SKM-1 (cell line): ENCODE results near the gene YAF2.
"Not testable (repeated sequence)": the region's sequence is repeated elsewhere in the genome, so short reads cannot be mapped to it uniquely, and the experiment has no call there.

Source experiments
- DNase-seq: peaks from one replicate; lab custom pipeline; 2025; ENCODE audit not compliant: unreplicated experiment; lab: John Stamatoyannopoulos, UW

Gene YAF2

DNA sequence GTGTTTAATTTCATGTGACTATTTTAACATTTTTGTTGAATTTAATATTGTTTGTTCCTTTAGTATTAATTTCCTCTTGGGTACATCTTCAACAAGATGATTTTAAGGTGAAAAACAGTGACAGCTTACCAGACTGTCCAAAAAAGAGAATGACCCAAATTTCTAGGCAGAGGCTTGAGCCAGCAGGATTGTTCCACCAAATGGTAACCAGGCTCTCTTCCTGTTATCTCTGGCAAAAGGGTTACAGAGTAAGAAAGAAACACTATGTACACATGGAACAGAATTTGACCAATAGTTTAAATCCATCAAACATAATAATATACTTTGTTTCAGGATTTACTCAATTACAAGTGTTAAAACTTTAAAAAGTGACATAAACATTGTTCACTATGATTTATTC, 39.0 kb downstream of the YAF2 start:
- DNase-seq, result no peak

DNA sequence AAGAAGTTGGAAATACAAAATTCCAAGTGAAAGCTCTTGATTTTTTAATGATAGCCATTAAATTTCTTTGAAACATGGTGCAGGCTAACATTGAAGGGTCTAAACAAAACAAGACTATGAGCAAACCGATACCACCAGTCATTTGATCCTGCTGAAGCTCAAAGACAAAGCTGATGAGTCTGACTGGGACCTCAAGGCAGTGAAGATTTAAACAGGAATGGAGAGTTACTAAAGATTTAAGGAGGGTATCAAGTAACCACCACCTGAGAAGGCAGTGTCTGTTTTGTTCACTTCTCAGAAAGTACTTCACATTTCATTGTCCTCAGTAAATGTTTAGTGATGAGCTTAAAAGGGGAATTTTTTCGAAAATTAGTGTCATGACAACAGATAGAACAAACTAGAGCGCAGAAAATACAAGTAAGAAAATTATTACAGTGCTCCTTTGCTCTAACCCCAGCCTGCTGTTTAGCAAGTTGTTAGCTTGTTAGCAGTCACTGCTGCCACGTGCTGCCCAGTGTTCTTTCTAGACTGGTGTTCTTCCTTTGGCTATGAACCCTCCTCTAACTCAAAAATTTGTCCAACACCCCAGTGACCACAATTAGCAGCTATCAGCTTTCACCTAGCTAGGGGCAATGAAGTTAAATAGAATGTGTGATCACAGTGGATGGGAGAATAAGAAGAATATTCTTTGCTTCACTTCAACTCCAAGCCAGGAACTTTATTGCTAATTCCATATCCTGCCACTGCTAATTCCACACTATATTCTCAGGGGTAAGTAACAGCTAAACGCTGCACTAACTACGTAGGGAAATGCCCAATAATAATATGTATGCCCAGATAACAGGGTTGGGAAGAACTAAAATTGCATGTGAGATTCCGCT, 41.1 kb downstream of the YAF2 start:
- no peak for DNase-seq

- DNase-seq, result no peak
These were observed 45.4 kb downstream of the YAF2 start for GRCh38 chr12:42192686-42193085.

- no peak for DNase-seq
These were observed 45.8 kb downstream of the YAF2 start for GRCh38 chr12:42192258-42192657.

DNA sequence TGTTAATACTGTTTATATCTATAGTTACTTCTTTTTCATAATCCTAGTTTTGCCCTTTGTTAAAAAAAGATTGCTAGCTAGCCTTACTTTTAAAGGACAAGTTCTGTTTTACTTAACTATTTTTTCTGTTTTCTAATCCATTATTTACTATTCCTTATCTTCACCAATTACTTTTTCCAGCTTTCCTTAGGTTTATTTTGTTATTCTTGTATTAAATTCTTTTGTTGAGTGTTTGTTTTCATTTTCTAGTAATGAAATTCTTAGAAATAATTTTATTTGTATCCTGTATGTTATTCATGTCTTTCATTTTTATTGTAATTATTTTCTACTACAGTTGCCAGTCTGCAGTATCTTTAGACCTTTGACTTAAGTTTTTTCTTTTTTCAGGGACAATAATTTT, 47.7 kb downstream of the YAF2 start:
- DNase-seq, result no peak

GRCh38 chr12:42188275-42188674, 49.8 kb downstream of the YAF2 start:
- DNase-seq, result not testable (repeated sequence)

GRCh38 chr12:42187799-42188198, 50.2 kb downstream of the YAF2 start:
- DNase-seq, result no peak

- DNase-seq, result no peak
These were observed 51.3 kb downstream of the YAF2 start for GRCh38 chr12:42186793-42187192.

DNA sequence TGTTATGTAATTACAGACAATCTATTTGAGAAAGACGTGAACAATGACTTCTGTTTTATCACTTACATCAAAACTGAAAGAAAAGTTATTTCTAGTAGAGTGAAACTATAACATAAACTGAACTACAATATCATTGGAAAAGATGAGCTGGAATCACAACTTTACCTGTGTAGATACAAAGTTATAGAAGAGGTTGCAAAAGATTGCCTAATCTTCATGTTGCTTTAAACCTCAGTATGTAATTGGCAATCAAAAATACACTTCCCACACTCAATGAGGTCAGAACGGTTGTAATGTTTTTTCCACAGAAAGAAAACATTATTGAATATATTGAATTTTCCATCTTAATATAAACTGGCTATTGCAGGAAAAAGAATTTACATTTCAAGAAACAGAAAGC, 55.7 kb downstream of the YAF2 start:
- no peak for DNase-seq

DNA sequence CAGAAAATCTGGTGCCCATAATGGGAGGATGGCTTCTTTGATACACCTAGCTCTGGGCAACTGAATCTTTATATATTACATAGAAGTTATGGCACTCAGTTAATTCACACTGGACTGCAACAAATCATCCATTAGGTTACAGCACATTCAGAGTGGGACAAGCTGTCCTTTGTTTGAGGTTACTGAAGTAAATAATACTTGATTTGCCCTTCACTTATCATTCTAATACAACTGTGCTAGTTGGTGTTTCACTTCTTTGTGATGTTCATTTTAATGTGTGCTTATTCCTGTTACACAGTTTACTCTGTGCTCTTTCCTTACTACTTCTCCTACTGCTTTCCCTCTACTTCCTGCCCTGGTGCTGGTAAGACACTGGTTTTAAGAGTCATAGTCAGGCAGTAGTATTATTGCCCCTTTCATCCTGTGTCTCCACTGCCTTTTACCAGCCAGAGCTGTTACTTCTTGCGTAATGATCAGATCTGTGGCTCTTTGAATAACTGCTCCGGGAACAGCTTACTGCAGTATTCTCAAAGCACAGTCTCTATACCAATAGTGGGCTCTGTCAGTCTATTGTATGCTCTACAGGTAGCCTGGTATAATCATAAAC, 57.0 kb downstream of the YAF2 start:
- DNase-seq, result no peak

DNA sequence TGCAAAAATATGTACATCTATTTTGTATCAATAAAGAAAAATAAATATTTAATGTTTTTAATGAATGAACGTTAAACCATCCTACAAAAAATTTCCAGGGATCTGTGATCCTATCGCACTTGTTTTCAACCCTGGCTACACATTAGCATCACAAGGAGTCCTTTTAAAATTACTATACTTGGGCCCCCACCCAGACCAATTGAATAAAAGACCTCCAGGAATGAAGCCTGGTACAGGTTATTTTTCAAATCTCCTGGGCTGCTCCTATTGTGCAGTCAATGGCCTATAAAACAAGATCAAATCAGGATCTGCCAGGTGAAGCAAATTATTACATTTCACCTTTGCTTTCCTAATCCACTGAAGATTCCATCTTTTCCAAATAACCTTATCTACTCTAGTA, 59.9 kb downstream of the YAF2 start:
- no peak for DNase-seq

DNA sequence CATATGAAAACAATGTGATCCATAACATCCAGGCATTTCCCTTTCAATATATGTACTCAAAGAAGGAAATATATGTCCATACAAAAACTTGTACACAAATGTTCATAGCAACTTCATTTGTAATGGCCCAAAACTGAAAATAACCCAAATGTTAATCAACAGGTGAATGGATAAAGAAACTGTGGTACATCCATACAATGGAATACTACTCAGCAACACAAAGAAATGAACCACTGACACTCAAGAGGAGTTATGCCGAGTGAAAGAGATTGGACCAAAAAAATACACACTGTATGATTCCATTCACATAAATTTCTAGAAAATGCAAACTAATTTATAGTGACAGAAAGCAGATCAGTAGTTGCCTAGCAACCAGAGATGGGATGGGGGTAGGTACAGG, 63.1 kb downstream of the YAF2 start:
- no peak for DNase-seq

- no peak for DNase-seq
These were observed 64.0 kb downstream of the YAF2 start for GRCh38 chr12:42173961-42174521.

DNA sequence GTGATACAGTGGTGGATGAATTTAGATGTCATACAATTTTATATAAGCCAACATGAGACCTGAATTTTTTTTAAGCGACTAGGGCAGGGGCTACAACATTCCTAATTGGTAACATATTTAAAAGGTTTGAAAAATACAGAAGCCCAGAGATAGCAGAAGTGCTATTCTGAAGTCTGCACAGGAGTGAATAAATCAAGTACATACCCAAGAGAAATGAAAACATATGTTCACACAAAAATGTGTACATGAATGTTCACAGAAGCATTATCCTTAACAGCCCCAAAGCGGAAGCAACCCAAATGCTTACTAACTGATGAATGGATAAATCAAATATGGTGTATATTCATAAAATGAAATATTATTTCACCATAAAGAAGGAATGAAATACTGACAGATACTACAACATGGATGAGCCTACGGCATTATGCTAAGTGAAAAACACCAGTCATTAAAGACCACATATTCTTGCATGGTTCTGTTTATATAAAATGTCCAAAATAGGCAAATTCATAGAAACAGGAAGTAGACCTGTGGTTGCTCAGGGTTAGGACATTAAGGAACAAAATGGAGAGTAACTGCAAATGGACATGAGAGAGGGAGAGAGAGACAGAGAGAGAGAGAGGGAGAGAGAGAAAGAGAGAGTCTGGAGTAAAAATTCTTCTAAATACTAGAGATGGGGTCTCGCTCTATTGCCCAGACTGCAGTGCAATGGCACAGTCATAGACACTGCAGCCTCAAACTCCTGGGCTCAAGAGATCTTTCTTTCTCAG, 65.4 kb downstream of the YAF2 start:
- no peak for DNase-seq

GRCh38 chr12:42167711-42168110, 70.3 kb downstream of the YAF2 start:
- DNase-seq, result no peak

DNA sequence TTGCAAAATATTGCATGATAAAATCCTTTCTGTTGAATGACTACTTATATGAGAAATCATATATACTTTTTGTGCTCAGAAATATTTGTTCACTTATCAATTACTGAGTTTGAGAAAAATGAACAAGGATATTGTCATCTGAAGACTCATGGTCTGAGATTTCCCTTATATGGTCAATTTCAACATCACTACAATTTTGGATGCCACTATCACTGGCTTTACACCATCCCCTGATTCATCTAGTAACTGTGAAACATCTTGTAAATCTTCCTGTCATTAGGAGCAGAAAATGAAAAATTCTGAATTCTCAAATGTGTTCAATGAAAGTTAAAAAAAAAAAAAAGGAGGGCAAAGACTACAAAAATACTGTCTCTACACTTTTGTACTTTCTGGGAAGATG, 71.5 kb downstream of the YAF2 start:
- DNase-seq, result no peak

DNA sequence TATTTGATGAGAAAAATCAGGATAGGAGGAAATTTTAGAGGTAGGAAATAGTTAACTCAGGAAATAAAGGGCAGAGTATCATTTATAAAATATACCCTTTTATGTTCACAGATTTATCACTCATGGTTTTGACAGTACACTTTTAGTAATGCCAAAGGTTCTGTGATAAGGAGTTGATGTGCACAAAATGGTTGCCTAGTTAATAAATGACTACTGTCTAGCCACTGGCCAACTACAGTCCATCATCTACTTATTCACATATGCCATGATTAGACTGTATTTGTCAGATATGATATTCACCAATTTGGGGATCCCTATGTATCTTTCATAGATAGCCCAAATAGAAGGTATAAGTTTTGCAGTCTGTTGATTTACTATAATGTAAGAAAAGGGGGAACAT, 74.1 kb downstream of the YAF2 start:
- DNase-seq, result no peak

DNA sequence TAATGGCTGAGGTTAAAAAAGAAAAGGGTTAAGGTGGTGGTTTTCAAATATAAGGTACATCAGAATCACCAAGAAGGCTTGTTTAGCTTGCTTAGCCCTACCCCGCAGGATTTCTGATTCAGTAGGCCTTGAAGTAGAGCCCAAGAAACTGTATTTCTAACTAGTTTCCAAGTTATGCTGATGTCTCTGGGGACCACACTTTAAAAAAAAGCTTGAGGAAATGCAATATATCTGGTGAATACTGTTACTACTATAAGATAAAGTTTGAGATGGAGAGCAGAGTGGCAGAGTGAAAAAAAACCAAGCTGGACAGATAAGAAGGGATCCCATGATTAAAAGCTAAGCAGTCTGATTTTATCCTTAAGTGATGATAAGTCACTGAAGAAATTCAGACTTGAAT, 75.1 kb downstream of the YAF2 start:
- DNase-seq, result no peak

DNA sequence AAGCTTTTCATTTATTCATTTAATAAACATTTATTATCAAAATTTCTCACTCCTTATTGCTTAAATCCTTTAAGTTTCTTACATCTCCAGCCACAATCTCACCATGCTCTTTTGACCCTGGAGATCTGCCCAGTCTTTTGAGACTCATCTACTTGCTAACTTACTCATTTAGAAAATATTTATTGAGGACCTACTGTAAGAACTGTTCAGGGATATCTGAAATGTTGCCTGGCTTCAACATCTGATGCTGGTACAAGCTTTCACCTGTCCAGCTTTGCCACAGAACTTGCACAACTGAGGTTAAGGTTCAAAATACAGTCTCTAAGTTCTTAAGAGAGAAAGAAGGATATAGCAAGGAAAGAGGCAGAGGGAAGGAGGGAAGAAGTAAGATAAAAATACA, 75.9 kb downstream of the YAF2 start:
- no peak for DNase-seq

DNA sequence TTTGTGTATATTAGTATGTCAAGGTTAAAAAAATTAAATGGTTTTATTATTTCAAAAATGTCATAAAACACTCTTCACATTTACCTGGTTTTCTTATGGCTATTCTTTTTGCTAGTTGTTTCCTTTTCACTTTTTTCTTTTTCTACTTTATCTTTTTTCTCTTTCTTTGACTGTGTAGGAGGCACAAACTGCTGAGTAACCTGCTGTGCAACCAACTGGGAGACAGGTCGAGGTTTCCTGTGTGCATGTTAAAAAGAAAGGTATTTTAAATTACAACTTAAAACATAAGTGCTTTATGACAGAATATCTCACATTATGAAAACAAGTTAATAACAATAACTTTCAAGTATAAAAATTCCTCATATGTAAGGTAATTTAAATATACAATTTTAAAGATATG, 76.5 kb downstream of the YAF2 start:
- DNase-seq, result no peak

GRCh38 chr12:42156232-42156631, 81.8 kb downstream of the YAF2 start:
- no peak for DNase-seq
